ENCODE measurements around the gene PPP1R2C. TPM values are rescaled to one million over a fixed set of nuclear protein-coding genes. Genes with fewer than 3 reads are reported as not detected.

PPP1R2C gene
- total RNA-seq, 1 donor from 2014 or later, result not detected

DNA sequence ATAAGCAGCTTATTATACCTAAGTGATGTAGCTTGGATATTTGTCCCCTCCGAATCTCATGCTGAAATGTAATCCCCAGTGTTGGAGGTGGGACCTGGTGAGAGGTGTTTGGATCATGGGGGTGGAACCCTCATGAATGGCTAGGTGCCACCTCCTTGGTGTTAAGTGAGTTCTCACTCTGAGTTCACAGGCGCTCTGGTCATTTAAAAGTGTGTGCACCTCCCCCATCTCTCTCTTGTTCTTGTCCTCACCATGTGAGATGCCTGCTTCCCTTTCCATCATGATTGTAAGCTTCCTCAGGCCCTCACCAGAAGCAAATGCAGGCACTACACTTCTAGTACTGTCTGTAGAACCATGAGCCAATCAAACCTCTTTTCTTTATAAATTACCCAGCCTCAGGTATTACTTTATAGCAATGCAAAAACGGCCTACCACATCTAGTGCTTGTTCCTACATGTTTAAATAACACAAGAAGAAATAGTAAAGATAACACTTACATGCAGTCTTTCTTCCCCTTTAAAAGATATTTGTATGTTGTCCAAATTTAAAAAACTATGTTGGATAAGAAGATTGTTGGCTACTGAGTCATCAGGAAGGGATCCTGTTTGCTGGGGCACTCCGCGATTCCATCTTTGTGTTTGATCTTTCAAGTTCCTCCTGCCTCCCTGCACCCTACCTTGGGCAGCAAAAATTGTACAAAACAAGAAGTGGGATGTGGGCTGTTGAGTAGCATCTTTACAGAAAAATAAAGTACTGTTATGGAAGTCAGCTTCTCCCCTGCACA is 29.7 kb downstream of the PPP1R2C start:
- intact Hi-C loops (cut with micrococcal nuclease), result no loop called here

DNA sequence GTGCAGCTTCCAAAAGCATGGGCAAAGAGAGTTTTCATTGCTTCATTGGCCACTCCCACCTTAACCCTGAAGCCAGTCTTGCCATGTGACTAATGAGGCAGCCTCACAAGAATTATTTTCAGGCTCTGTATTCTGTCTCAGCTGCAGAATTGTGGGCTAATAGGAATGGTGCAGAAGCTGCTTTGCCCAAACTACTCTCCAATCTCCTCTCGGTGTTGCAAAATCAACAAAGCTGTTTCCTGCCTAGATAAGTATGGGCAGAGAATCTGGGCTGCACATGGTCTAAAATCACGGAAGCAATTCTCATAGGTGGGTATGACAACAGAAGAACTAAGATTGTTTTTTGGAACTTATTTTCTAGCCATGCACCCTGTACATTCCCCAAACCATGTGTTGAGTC is 31.4 kb downstream of the PPP1R2C start:
- intact Hi-C loops (cut with micrococcal nuclease), result no loop called here

DNA sequence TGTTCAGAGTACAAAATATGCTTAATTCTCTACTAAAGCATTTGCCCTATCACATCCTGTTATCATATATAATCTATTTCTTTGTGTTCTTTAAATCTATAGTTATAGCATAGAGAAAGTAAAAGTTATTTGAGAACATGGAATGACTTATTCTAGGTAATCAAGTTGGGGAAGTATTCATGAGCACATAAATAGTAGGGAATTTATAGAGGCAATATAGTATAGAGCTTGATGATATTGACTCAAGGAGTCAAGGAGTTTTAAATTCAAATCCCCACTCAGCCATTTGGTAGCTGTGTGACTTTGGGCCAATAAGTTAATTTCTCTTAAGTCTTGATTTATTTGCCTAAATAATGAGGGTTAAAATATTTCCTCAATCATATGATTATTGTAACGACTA is 37.5 kb downstream of the PPP1R2C start:
- intact Hi-C loops (cut with micrococcal nuclease), result no loop called here

DNA sequence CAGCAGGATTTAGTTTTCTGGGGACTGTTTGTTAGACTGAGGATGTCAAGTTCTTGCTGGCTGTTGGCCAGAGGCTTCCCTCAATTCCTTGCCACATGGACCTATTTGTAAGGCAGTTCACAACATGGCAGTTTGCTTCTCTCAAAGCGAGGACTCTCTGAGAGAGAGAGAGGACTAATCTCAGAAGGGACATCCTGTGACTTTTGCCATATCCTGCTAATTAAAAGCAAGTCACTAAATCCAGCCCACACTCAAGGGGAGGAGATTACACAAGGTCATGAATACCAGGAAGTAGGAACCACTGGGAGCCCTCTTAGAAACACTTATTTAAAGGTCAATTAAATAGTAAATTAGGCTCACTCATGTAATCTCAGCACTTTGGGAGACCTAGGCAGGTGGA is 38.2 kb downstream of the PPP1R2C start:
- intact Hi-C loops (cut with micrococcal nuclease), result no loop called here

DNA sequence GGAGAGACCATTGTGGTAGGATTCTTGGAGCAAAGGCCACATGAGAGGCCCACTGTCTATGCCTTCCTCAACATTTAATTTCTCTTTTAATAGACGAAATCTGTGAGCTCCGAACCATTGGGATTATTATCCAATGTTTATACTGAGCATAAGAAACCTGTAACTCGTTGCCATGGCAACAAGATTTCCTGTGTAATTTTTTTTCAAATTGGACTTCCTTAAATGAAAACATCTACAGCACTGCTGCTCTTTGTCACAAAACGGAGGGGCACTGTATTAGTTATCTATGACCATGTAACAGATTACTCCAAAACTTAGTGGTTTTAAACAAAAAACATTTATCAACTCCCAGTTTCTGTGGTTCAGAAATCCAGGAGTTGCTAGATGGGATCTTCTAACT is 38.7 kb downstream of the PPP1R2C start:
- intact Hi-C loops (cut with micrococcal nuclease), result no loop called here

DNA sequence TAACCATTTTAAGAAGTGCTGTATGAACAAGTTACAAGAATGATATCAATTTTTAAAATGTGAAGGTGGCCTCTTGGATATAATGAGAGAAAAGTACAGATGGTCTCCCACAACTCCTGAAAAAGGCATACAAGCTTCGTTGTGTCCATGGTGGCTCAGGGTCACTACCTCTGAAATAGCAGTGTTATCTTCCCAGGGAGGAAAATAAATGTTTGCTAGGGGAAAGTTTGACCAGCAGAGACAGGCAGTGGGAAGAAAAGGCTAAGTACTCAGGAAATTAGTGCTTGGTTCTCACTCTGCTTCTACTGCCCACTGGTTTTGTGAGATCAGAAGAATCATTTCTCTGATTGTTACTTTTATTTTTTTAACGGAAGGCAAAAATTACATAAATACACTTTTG is 39.4 kb downstream of the PPP1R2C start:
- intact Hi-C loops (cut with micrococcal nuclease), result no loop called here

DNA sequence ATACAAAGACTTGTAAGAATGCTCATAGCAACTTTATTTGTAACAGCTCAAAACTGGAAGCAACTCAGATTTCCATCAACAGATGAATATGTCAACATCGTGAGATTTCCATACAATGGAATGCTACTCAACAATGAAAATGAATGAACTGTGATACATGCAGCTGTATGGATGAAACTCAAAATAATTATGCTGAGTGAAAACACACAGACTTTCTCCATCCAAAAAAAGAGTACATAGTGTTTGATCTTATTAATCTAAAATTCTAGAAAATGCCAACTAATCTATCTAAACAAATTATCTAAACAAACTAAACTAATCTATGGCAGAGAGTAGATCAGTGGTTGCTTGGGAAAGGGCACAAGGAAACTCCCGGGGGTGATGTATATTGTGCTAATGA is 42.7 kb downstream of the PPP1R2C start:
- intact Hi-C loops (cut with micrococcal nuclease), result no loop called here

DNA sequence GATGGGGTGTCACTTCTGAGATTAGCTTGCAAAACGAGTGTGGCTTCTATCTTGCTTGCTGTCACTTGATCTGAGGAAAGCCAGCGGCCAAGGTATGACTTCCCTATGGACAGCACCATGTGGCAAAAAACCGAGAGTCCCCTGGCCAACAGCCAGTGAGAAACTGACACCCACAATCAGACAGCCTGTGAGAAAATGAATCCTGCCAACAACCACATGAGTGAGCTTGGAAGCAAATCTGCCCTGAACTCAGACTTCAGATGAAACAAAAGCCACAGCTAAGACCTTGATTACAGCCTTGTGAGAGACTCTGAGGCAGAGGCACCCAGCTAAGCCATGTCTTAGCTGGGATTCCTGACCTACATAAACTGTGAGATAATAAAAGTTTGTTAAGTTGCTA is 45.5 kb downstream of the PPP1R2C start:
- intact Hi-C loops (cut with micrococcal nuclease), result no loop called here
